DOHH2 (cell line): ENCODE measurements around the gene SERINC5.

ENCODE experiments used
- H3F3A ChIP-seq: fragments of 200-600 bp; sonication (generic), shearing (Covaris generic); 2 replicates; pipeline ENCODE4 v1.6.0; 2016; ENCODE audit warnings: antibody characterized with exemption, mild to moderate bottlenecking; ENCODE audit not compliant: control insufficient read depth, insufficient read depth
- H3K27ac ChIP-seq: fragments of 200-600 bp; sonication (generic); 2 replicates; pipeline ENCODE4 v1.5.1; 2014; ENCODE audit warnings: low read depth, mild to moderate bottlenecking, low read length, moderate library complexity
- H3K27me3 ChIP-seq: fragments of 200-600 bp; sonication (generic); 2 replicates; pipeline ENCODE4 v1.6.1; 2014; ENCODE audit warnings: mild to moderate bottlenecking, low read length, mixed read lengths; ENCODE audit not compliant: control insufficient read depth
- H3K36me3 ChIP-seq: fragments of 200-600 bp; sonication (generic); 2 replicates; pipeline ENCODE4 v1.6.1; 2014; ENCODE audit warnings: mild to moderate bottlenecking, low read length, moderate library complexity, mixed read lengths; ENCODE audit not compliant: control insufficient read depth
- H3K4me1 ChIP-seq: fragments of 200-600 bp; sonication (generic); 2 replicates; pipeline ENCODE4 v1.6.1; 2014; ENCODE audit warnings: mild to moderate bottlenecking, low read length, mixed read lengths; ENCODE audit not compliant: control insufficient read depth
- H3K4me2 ChIP-seq: fragments of 200-600 bp; sonication (generic); 2 replicates; pipeline ENCODE4 v1.6.0; 2014; ENCODE audit warnings: mild to moderate bottlenecking, low read length, moderate library complexity
- H3K4me3 ChIP-seq: fragments of 200-600 bp; sonication (generic); 2 replicates; pipeline ENCODE4 v1.5.1; 2014; ENCODE audit warnings: mild to moderate bottlenecking, low read length, mixed read lengths
- H3K79me2 ChIP-seq: fragments of 200-600 bp; sonication (generic); 2 replicates; pipeline ENCODE4 v1.6.1; 2014; ENCODE audit warnings: mild to moderate bottlenecking, low read length, mixed read lengths; ENCODE audit not compliant: control insufficient read depth
- H3K9me2 ChIP-seq: fragments of 200-600 bp; sonication (generic); replicated peaks from 2 replicates; pipeline ENCODE4 v1.6.1; 2014; ENCODE audit warnings: mild to moderate bottlenecking, low read length, mixed read lengths; ENCODE audit not compliant: control insufficient read depth
- H3K9me3 ChIP-seq: fragments of 200-600 bp; sonication (generic); 2 replicates; pipeline ENCODE4 v1.6.1; 2014; ENCODE audit warnings: antibody characterized with exemption, low read length, mixed read lengths; ENCODE audit not compliant: control insufficient read depth, insufficient read depth
- H4K20me1 ChIP-seq: fragments of 200-600 bp; sonication (generic); 2 replicates; pipeline ENCODE4 v1.6.0; 2014; ENCODE audit warnings: low read depth, mild to moderate bottlenecking, antibody characterized with exemption, low read length, moderate library complexity; ENCODE audit not compliant: control insufficient read depth, insufficient read depth
- CTCF ChIP-seq: fragments of 200-600 bp; sonication (generic); IDR thresholded peaks from one replicate; pipeline ENCODE4 v1.5.1; 2014; ENCODE audit warnings: antibody characterized with exemption, mild to moderate bottlenecking, low read depth, low read length; ENCODE audit not compliant: poor library complexity, severe bottlenecking
- EZH2phosphoT487 ChIP-seq: fragments of 200-600 bp; sonication (generic); IDR thresholded peaks from 2 replicates; pipeline ENCODE4 v1.6.1; 2017; ENCODE audit warnings: borderline replicate concordance, mild to moderate bottlenecking, antibody characterized with exemption, low read length, moderate library complexity, mixed read lengths

The SERINC5 gene

GRCh38 chr5:80211327-80211726 lies 44.5 kb downstream of the SERINC5 start:
- no peak for TF ChIP-seq CTCF
- no peak for TF ChIP-seq EZH2phosphoT487
- Histone ChIP-seq H3K27ac (no peak overlapping the region), H3K79me2 (no peaks in the 10 kb centered on the region), H3K36me3 (no peaks in the 10 kb centered on the region), H3K4me1 (no peaks in the 10 kb centered on the region), H3K27me3 (peaks cover 2% of the 10 kb centered on the region; the same call in 1 of the 2 replicates), H4K20me1 (no peaks in the 10 kb centered on the region), H3K4me2 (no peak overlapping the region), H3F3A (no peaks in the 10 kb centered on the region), H3K9me2 (no peaks in the 10 kb centered on the region), H3K4me3 (no peak overlapping the region), H3K9me3 (no peaks in the 10 kb centered on the region)

GRCh38 chr5:80210014-80210413 lies 45.8 kb downstream of the SERINC5 start:
- Histone ChIP-seq H3K36me3 (no peaks in the 10 kb centered on the region), H3K9me2 (no peaks in the 10 kb centered on the region), H3K27me3 (no peaks in the 10 kb centered on the region), H3F3A (no peaks in the 10 kb centered on the region), H3K27ac (no peak overlapping the region), H3K4me1 (no peaks in the 10 kb centered on the region), H3K4me3 (no peak overlapping the region), H3K79me2 (no peaks in the 10 kb centered on the region), H3K9me3 (no peaks in the 10 kb centered on the region), H4K20me1 (no peaks in the 10 kb centered on the region), H3K4me2 (no peak overlapping the region)
- TF ChIP-seq EZH2phosphoT487 (no peak), CTCF (no peak)

GRCh38 chr5:80208381-80208780 lies 47.5 kb downstream of the SERINC5 start:
- TF ChIP-seq CTCF (no peak), EZH2phosphoT487 (no peak)
- no peaks in the 10 kb centered on the region for H4K20me1 ChIP-seq
- no peaks in the 10 kb centered on the region for H3K36me3 ChIP-seq
- no peaks in the 10 kb centered on the region for H3K4me1 ChIP-seq
- H3K79me2 ChIP-seq, result no peaks in the 10 kb centered on the region
- H3K27me3 ChIP-seq, result no peaks in the 10 kb centered on the region
- H3F3A ChIP-seq, result no peaks in the 10 kb centered on the region
- H3K4me2 ChIP-seq, result no peak overlapping the region
- H3K4me3 ChIP-seq, result no peak overlapping the region
- no peaks in the 10 kb centered on the region for H3K9me3 ChIP-seq
- H3K27ac ChIP-seq, result no peak overlapping the region
- H3K9me2 ChIP-seq, result no peaks in the 10 kb centered on the region

GRCh38 chr5:80207832-80208231 lies 48.0 kb downstream of the SERINC5 start:
- Histone ChIP-seq H3K27ac (no peak overlapping the region), H3K4me1 (no peaks in the 10 kb centered on the region), H3K36me3 (no peaks in the 10 kb centered on the region), H3K9me3 (no peaks in the 10 kb centered on the region), H3K79me2 (no peaks in the 10 kb centered on the region), H3K9me2 (no peaks in the 10 kb centered on the region), H4K20me1 (no peaks in the 10 kb centered on the region), H3K4me3 (no peak overlapping the region), H3F3A (no peaks in the 10 kb centered on the region), H3K4me2 (no peak overlapping the region), H3K27me3 (no peaks in the 10 kb centered on the region)
- TF ChIP-seq CTCF (no peak), EZH2phosphoT487 (no peak)
